Coronary artery (tissue), 2 donors: ENCODE measurements around the gene C1orf21.

Experiments used
- DNase-seq: peaks from one replicate; pipeline ENCODE4 v3.0.0-alpha.2; 2017; ENCODE audit warnings: low spot score
- H3K27ac ChIP-seq, 2 donors: fragments of 200-600 bp; sonication (generic); one replicate each; pipeline ENCODE4 v1.5.1; 2016 to 2019
- H3K4me3 ChIP-seq: fragments of 200-600 bp; sonication (generic); 2 replicates; pipeline ENCODE4 v1.5.1; 2016; ENCODE audit warnings: mild to moderate bottlenecking, moderate library complexity
- TF ChIP-seq, protein P1 (sequence below): fragments of 200-600 bp; sonication (generic); IDR thresholded peaks from one replicate; pipeline ENCODE4 v1.5.1; 2019; ENCODE audit warnings: antibody characterized with exemption

Gene C1orf21

DNA sequence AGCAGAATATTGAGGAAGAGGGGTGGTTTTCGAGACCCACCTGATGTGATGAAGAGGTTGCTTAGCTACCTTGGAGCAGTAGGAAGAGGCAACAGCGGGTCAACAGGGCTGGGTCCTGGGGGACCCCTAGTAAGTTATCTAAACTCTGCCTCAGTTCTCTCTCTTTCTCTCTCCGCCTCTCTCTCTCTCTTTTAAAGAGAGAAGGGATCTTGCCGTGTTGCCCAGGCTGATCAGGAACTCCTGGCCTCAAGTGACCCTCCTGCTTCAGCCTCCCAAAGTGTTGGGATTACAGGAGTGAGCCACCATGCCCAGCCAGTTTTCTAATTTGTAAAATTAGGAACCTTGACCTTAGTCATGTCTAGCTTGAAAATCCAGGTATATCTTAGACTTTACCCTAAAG is 77.9 kb downstream of the C1orf21 start:
- Histone ChIP-seq H3K27ac (no peak overlapping the region), H3K4me3 (no peak overlapping the region)
- no peak for DNase-seq
- TF ChIP-seq, protein P1, sequence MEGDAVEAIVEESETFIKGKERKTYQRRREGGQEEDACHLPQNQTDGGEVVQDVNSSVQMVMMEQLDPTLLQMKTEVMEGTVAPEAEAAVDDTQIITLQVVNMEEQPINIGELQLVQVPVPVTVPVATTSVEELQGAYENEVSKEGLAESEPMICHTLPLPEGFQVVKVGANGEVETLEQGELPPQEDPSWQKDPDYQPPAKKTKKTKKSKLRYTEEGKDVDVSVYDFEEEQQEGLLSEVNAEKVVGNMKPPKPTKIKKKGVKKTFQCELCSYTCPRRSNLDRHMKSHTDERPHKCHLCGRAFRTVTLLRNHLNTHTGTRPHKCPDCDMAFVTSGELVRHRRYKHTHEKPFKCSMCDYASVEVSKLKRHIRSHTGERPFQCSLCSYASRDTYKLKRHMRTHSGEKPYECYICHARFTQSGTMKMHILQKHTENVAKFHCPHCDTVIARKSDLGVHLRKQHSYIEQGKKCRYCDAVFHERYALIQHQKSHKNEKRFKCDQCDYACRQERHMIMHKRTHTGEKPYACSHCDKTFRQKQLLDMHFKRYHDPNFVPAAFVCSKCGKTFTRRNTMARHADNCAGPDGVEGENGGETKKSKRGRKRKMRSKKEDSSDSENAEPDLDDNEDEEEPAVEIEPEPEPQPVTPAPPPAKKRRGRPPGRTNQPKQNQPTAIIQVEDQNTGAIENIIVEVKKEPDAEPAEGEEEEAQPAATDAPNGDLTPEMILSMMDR = no peak

DNA sequence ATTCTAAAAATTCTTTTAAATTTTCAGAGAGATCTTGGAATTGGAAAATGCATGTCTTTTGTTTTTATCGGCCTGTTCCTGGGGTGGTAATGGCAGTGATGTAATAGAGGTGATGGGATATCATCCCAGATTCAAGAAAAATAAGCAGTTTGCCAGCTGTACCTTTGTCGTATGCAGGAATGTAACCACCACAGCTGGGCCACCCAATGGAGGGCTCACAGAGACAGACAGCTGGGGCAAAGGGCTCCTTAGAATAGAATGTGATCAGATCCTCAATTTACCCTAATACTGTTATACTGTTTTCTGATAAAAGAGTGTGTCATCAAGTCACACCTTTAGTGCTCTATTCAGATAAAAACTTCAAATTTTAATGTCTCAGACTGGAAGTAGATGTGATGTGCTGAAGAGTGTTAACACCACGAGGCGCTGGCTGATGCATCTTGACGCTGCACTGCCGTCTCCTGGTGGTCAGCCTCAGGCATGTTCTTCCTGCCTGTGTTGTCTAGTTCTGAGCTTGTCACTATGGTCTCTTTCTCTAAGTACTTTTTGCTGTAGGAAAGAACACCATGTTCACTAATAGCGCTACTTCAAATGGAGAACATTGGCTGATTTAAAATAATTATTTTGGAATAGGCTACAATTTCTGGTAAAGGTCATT is 78.8 kb downstream of the C1orf21 start:
- DNase-seq = no peak
- TF ChIP-seq, protein P1 = no peak
- no peak overlapping the region for H3K27ac ChIP-seq
- H3K4me3 ChIP-seq = no peak overlapping the region

DNA sequence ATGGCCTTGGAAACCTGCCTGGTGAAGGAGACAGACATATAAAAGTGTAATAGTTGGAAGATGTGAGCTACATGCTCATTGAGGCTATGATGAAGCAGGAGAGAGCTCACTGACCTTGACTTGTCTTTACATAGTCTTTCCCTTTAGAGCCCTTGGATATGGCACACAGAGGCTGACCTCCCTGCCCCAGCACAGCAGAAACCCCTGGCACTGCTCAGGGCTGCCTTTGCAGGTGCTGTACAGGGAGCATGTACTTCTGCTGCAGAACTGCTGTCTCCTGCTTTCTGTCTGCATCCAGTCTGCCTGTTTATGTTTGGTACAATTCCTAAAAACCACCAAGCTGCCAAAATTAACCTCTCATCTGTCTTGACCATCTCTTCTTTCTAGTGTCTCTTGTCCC is 80.5 kb downstream of the C1orf21 start:
- Histone ChIP-seq H3K4me3 (no peak overlapping the region), H3K27ac (no peak overlapping the region)
- no peak for DNase-seq
- TF ChIP-seq, protein P1 = no peak

DNA sequence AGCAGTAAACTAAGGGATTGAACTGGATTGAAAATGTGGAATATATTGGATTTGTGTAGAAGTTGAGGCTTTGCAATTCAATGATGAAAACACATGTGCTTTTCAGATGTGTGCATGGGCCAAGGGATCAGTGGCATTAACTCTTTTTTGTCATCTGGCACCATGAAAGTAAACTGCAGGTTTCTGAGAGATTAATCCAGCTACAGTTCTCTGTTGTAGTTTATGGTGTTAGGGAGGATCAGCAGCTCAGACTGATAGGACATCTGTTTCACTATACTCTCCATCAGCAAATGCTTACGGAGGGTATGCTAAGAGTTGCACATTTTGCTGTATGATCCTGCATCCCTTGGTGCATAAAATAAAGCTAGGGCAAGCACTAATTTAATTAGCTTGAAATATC is 82.6 kb downstream of the C1orf21 start:
- Histone ChIP-seq H3K27ac (no peak overlapping the region), H3K4me3 (no peak overlapping the region)
- TF ChIP-seq, protein P1 = no peak
- no peak for DNase-seq

DNA sequence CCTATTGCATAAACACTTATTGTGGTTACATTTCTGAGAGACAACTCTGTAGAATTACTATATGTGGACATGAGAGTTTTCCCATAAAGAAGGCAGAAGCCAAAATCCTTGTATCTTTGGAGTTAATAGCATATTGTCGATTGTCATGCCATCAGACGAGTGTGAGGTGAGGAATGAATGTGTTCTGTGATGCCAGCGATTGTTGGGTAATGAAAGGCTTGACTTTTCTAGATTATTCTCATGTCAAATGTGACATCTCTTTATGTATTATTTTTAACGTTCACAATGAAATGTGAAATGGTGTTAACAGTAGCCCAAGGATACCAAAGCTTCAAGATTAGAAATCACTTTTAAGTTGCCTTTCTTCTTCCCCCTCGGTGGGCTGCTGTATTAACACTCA is 84.9 kb downstream of the C1orf21 start:
- TF ChIP-seq, protein P1 = no peak
- DNase-seq = no peak
- no peak overlapping the region for H3K27ac ChIP-seq
- no peak overlapping the region for H3K4me3 ChIP-seq

DNA sequence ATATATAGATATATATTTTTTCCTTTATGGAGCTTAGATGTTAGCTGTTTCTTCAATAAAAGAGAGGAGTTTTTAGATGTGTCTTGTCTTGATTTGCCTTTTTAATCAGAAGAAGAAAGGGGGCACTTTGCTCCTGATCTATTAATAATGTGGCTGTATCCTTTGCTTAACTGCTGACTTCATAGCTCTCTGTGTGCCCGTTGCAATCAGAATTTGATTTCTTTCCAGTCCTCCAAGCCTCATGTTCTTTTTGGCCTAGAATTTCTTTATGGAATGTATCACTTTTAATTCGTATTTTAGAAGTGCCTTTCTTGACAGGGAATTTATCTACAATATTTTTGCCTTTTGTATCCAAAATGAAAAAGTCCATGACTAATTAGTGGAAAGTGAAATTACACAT is 85.3 kb downstream of the C1orf21 start:
- TF ChIP-seq, protein P1 = no peak
- H3K4me3 ChIP-seq = no peak overlapping the region
- DNase-seq = no peak
- no peak overlapping the region for H3K27ac ChIP-seq

DNA sequence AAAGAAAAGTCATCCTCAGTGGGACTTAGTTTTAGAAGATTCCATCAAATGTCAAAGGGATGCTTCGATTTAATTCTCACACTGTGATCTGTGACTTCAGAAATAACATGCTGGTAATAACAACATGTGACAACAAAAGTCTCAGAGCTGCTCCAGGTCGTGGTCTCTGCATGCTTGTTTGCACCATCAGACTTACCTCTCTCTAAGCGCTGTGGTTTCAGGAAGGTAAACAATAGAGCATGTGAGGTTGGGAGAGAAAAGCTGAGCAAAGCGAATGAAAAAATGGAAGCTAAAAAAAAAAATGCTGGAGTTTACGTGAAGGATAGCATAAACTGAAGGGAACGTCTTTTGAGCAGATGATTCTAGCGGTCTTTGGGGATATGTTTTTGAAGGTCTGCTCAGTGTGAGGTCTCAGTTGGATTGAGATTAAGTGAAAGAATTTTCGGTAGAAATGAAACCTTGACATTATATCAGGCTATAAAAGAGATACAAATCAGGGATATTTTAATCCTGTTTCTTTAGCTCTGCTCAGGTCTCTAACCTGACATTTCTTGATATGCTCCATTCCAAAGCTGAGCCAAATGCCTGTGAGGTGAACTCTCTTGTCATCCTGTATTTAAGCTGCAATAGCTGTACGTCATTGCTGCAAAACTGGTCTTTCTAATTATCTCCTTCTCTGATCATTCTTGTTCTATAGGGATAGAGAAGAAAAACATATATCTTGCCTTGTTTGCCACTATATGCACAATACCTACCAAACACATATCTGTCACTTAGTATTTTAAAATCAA is 86.5 kb downstream of the C1orf21 start:
- TF ChIP-seq, protein P1 = no peak
- no peak overlapping the region for H3K4me3 ChIP-seq
- DNase-seq = no peak
- H3K27ac ChIP-seq = no peak overlapping the region
